H9 (cell line): ENCODE data around the gene RCOR3. TPM values are rescaled to one million over a fixed set of nuclear protein-coding genes. Genes with fewer than 3 reads are reported as not detected.

Experiments used
- DNase-seq: peaks from one replicate; pipeline ENCODE4 v3.0.0-alpha.2; 2017
- H2AFZ ChIP-seq: one replicate; pipeline ENCODE4 v1.6.1; 2013; ENCODE audit warnings: mild to moderate bottlenecking, low read length, control low read depth, moderate library complexity
- H2AK5ac ChIP-seq: 2 replicates; pipeline ENCODE4 v1.6.1; 2013; ENCODE audit warnings: low read length, control low read depth, mixed read lengths; ENCODE audit not compliant: insufficient read length
- H2BK120ac ChIP-seq: one replicate; pipeline ENCODE4 v1.6.1; 2013; ENCODE audit warnings: low read depth, mild to moderate bottlenecking, low read length, control low read depth, inconsistent platforms; ENCODE audit not compliant: poor library complexity, severe bottlenecking
- H2BK12ac ChIP-seq: 2 replicates; pipeline ENCODE4 v1.6.1; 2013; ENCODE audit warnings: low read length, control low read depth, mixed read lengths, low read depth; ENCODE audit not compliant: insufficient read length
- H2BK15ac ChIP-seq: 2 replicates; pipeline ENCODE4 v1.6.1; 2013; ENCODE audit warnings: low read depth, low read length, control low read depth
- H2BK20ac ChIP-seq: one replicate; pipeline ENCODE4 v1.6.1; 2013; ENCODE audit warnings: low read depth, mild to moderate bottlenecking, low read length, control low read depth, inconsistent platforms; ENCODE audit not compliant: poor library complexity, severe bottlenecking
- H2BK5ac ChIP-seq: 2 replicates; pipeline ENCODE4 v1.6.1; 2013; ENCODE audit warnings: low read length, control low read depth, mixed read lengths; ENCODE audit not compliant: insufficient read length
- H3K14ac ChIP-seq: 2 replicates; pipeline ENCODE4 v1.6.1; 2013; ENCODE audit warnings: low read length, control low read depth; ENCODE audit not compliant: insufficient read depth
- H3K18ac ChIP-seq: 2 replicates; pipeline ENCODE4 v1.6.1; 2013; ENCODE audit warnings: low read depth, mild to moderate bottlenecking, mixed read lengths, low read length, control low read depth; ENCODE audit not compliant: insufficient read length
- H3K23ac ChIP-seq: 2 replicates; pipeline ENCODE4 v1.6.1; 2013; ENCODE audit warnings: low read length, control low read depth, mixed read lengths, low read depth; ENCODE audit not compliant: insufficient read length
- H3K23me2 ChIP-seq: 2 replicates; pipeline ENCODE4 v1.6.1; 2013; ENCODE audit warnings: low read depth, mild to moderate bottlenecking, mixed read lengths, low read length, control low read depth; ENCODE audit not compliant: insufficient read length, poor library complexity, severe bottlenecking
- H3K27ac ChIP-seq: 2 replicates; pipeline ENCODE4 v1.5.1; 2013; ENCODE audit warnings: low read length, control low read depth, mixed read lengths, low read depth; ENCODE audit not compliant: insufficient read length
- H3K27me3 ChIP-seq: 2 replicates; pipeline ENCODE4 v1.6.1; 2013; ENCODE audit warnings: low read length, control low read depth, inconsistent platforms; ENCODE audit not compliant: insufficient read depth
- H3K4ac ChIP-seq: 2 replicates; pipeline ENCODE4 v1.6.1; 2013; ENCODE audit warnings: low read depth, mild to moderate bottlenecking, control low read depth, inconsistent platforms, low read length, moderate library complexity
- H3K4me1 ChIP-seq: 2 replicates; pipeline ENCODE4 v1.6.1; 2013; ENCODE audit warnings: low read length, control low read depth, inconsistent platforms; ENCODE audit not compliant: insufficient read depth
- H3K4me2 ChIP-seq: 2 replicates; pipeline ENCODE4 v1.6.1; 2013; ENCODE audit warnings: low read length, control low read depth, mixed read lengths; ENCODE audit not compliant: insufficient read length, insufficient read depth
- H3K56ac ChIP-seq: 2 replicates; pipeline ENCODE4 v1.6.1; 2013; ENCODE audit warnings: low read depth, mild to moderate bottlenecking, mixed read lengths, low read length, control low read depth; ENCODE audit not compliant: insufficient read length
- H3K79me1 ChIP-seq: 2 replicates; pipeline ENCODE4 v1.6.1; 2013; ENCODE audit warnings: low read depth, mild to moderate bottlenecking, moderate library complexity, low read length, control low read depth, inconsistent platforms; ENCODE audit not compliant: insufficient read depth, poor library complexity, severe bottlenecking
- H3K79me2 ChIP-seq: 2 replicates; pipeline ENCODE4 v1.6.1; 2013; ENCODE audit warnings: low read length, control low read depth, inconsistent platforms; ENCODE audit not compliant: insufficient read depth
- H3K9ac ChIP-seq: 2 replicates; pipeline ENCODE4 v1.6.1; 2013; ENCODE audit warnings: low read length, control low read depth, mixed read lengths; ENCODE audit not compliant: insufficient read length; ENCODE audit errors: extremely low read depth
- H3K9me3 ChIP-seq: one replicate; pipeline ENCODE4 v1.6.1; 2013; ENCODE audit warnings: low read depth, low read length, inconsistent platforms; ENCODE audit not compliant: control insufficient read depth
- H3T11ph ChIP-seq: one replicate; pipeline ENCODE4 v1.6.1; 2013; ENCODE audit warnings: mild to moderate bottlenecking, low read length, control low read depth, inconsistent platforms
- H4K20me1 ChIP-seq: one replicate; pipeline ENCODE4 v1.6.1; 2013; ENCODE audit not compliant: control insufficient read depth, insufficient read length, insufficient read depth
- H4K5ac ChIP-seq: 2 replicates; pipeline ENCODE4 v1.6.1; 2013; ENCODE audit warnings: low read depth, mild to moderate bottlenecking, mixed read lengths, low read length, control low read depth; ENCODE audit not compliant: insufficient read length
- H4K8ac ChIP-seq: replicated peaks from 2 replicates; pipeline ENCODE4 v1.6.1; 2013; ENCODE audit warnings: low read length, control low read depth, mixed read lengths, low read depth; ENCODE audit not compliant: insufficient read length
- H4K91ac ChIP-seq: 2 replicates; pipeline ENCODE4 v1.6.1; 2013; ENCODE audit warnings: low read depth, mild to moderate bottlenecking, moderate library complexity, mixed read lengths, low read length, control low read depth; ENCODE audit not compliant: insufficient read length
- H3K27ac Mint-ChIP-seq, 3 experiments: 2 replicates in 2 of 3; 3 replicates in 1 of 3; pipeline ENCODE4 v1.8.0; 2020 to 2021; ENCODE audit warnings: mixed read lengths in 3 of 3, mild to moderate bottlenecking in 1 of 3, moderate library complexity in 1 of 3
- H3K27me3 Mint-ChIP-seq: 2 replicates; pipeline ENCODE4 v1.8.0; 2021; ENCODE audit warnings: low read depth, mild to moderate bottlenecking, moderate library complexity, mixed read lengths
- H3K36me3 Mint-ChIP-seq, 3 experiments: 2 replicates in 2 of 3; 3 replicates in 1 of 3; pipeline ENCODE4 v1.8.0; 2020 to 2021; ENCODE audit warnings: low read depth in 3 of 3, mixed read lengths in 3 of 3; ENCODE audit not compliant: insufficient read depth in 1 of 3
- H3K4me1 Mint-ChIP-seq, 2 experiments: 2 replicates each; pipeline ENCODE4 v1.8.0; 2020; ENCODE audit warnings: mixed read lengths in 2 of 2
- H3K4me3 Mint-ChIP-seq, 2 experiments: 2 replicates in 1 of 2; 3 replicates in 1 of 2; pipeline ENCODE4 v1.8.0; 2020 to 2021; ENCODE audit warnings: mild to moderate bottlenecking in 2 of 2, mixed read lengths in 2 of 2, moderate library complexity in 1 of 2
- H3K9me3 Mint-ChIP-seq, 2 experiments: 2 replicates in 1 of 2; 3 replicates in 1 of 2; pipeline ENCODE4 v1.8.0; 2020; ENCODE audit warnings: mild to moderate bottlenecking in 2 of 2, mixed read lengths in 2 of 2, moderate library complexity in 1 of 2
- WGBS: extraction: QIAGEN DNeasy Blood & Tissue Kit; methylation state at CpG from one replicate; pipeline ENCODE4 v1.1.7; 2013; ENCODE audit warnings: missing lambda C conversion rate, low lambda C conversion rate, mixed read lengths; ENCODE audit not compliant: insufficient read length; ENCODE audit errors: extremely low coverage; 5-methylcytosine and 5-hydroxymethylcytosine counted together
- total RNA-seq: library from RNA; stranded (reverse); gene quantifications from 2 replicates; pipeline ENCODE4 v1.2.1, GENCODE V29; 2021
- TF ChIP-seq, protein P1 (sequence below): fragments of 200-600 bp; sonication (generic); conservative IDR thresholded peaks from 3 replicates; pipeline ENCODE4 v1.8.0; 2021; ENCODE audit warnings: antibody characterized with exemption, mild to moderate bottlenecking

RCOR3 gene
- total RNA-seq, 1 experiment from 2014 or later = 37.2 TPM

GRCh38 chr1:211215577-211215976, 43.6 kb upstream of the RCOR3 start:
- H3K27ac Mint-ChIP-seq = no peak overlapping the region

More at GRCh38 chr1:211215577-211215976, 43.6 kb upstream of the RCOR3 start:
- Histone ChIP-seq H3K23ac (no peak overlapping the region), H2BK12ac (no peak overlapping the region), H2AK5ac (no peak overlapping the region), H2BK15ac (no peak overlapping the region), H4K20me1 (no peaks in the 10 kb centered on the region), H4K8ac (no peak overlapping the region), H4K91ac (no peak overlapping the region), H2BK20ac (no peak overlapping the region), H3K27me3 (no peaks in the 10 kb centered on the region), H3K4ac (no peak overlapping the region), H3T11ph (no peak overlapping the region), H3K79me2 (no peaks in the 10 kb centered on the region), H3K14ac (no peak overlapping the region), H3K23me2 (no peaks in the 10 kb centered on the region), H3K9me3 (no peaks in the 10 kb centered on the region), H3K79me1 (no peaks in the 10 kb centered on the region), H3K27ac (no peak overlapping the region), H2AFZ (no peak overlapping the region), H3K56ac (no peak overlapping the region), H4K5ac (no peak overlapping the region), H3K4me1 (no peaks in the 10 kb centered on the region), H3K4me2 (no peak overlapping the region), H2BK5ac (no peak overlapping the region), H3K9ac (no peak overlapping the region), H3K18ac (no peak overlapping the region), H2BK120ac (no peak overlapping the region)
- H3K4me1 Mint-ChIP-seq = no peaks in the 10 kb centered on the region
- H3K27me3 Mint-ChIP-seq = no peaks in the 10 kb centered on the region; the same call in 1 of the 2 replicates
- DNase-seq = no peak
- TF ChIP-seq, protein P1, sequence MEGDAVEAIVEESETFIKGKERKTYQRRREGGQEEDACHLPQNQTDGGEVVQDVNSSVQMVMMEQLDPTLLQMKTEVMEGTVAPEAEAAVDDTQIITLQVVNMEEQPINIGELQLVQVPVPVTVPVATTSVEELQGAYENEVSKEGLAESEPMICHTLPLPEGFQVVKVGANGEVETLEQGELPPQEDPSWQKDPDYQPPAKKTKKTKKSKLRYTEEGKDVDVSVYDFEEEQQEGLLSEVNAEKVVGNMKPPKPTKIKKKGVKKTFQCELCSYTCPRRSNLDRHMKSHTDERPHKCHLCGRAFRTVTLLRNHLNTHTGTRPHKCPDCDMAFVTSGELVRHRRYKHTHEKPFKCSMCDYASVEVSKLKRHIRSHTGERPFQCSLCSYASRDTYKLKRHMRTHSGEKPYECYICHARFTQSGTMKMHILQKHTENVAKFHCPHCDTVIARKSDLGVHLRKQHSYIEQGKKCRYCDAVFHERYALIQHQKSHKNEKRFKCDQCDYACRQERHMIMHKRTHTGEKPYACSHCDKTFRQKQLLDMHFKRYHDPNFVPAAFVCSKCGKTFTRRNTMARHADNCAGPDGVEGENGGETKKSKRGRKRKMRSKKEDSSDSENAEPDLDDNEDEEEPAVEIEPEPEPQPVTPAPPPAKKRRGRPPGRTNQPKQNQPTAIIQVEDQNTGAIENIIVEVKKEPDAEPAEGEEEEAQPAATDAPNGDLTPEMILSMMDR = no peak
- no peak overlapping the region for H3K4me3 Mint-ChIP-seq
- H3K9me3 Mint-ChIP-seq = peaks cover 0 to 2% of the 10 kb centered on the region in 2 experiments; a peak in 1 of 5 replicates
- WGBS = 100% methylated on average over 1 of the region's 1 CpG
- peaks cover 0 to 4% (median 2%) of the 10 kb centered on the region in 3 experiments; a peak in 2 of 7 replicates for H3K36me3 Mint-ChIP-seq
